ENCODE data around the gene ATP1B3. TPM values are rescaled to one million over a fixed set of nuclear protein-coding genes. Genes with fewer than 3 reads are reported as not detected.
"Not testable (repeated sequence)": the region's sequence is repeated elsewhere in the genome, so short reads cannot be mapped to it uniquely, and the experiment has no call there.

The ATP1B3 gene
- total and polyA plus RNA-seq, 8 donors, result 107 to 262 (median 127) TPM

DNA sequence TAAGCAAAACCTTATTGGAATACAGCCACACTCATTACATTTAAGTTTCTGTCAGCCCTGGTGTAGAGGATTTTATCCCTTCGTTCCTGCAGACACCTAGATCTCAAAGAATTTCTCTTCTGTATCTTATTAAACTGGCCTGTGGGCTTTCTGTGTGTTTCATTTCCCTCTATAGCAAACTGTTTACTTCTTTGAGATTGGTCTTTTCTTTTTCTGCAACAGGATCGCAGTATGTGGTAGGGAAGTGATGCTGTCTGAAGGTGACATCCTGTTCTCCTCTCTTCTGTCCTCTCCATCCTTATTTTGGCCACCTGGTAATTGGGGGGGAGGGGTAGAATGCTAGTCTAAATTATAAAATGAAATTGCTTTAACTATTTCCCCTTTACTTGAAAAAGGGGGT lies 25.5 kb downstream of the ATP1B3 start:
- peaks cover 0 to 43% of the 10 kb centered on the region in 2 donors for H3K36me3 ChIP-seq
- intact Hi-C loops (cut with DNase I), result no loop called here
- H3K27me3 ChIP-seq, result no peaks in the 10 kb centered on the region
- no peak overlapping the region for H3K27ac ChIP-seq
- H3K9me3 ChIP-seq, result peaks cover 0 to 11% of the 10 kb centered on the region in 2 donors
- no peak for DNase-seq
- H3K4me3 ChIP-seq, result no peak overlapping the region
- no peaks in the 10 kb centered on the region for H3K4me1 ChIP-seq
- TF ChIP-seq, protein P1, sequence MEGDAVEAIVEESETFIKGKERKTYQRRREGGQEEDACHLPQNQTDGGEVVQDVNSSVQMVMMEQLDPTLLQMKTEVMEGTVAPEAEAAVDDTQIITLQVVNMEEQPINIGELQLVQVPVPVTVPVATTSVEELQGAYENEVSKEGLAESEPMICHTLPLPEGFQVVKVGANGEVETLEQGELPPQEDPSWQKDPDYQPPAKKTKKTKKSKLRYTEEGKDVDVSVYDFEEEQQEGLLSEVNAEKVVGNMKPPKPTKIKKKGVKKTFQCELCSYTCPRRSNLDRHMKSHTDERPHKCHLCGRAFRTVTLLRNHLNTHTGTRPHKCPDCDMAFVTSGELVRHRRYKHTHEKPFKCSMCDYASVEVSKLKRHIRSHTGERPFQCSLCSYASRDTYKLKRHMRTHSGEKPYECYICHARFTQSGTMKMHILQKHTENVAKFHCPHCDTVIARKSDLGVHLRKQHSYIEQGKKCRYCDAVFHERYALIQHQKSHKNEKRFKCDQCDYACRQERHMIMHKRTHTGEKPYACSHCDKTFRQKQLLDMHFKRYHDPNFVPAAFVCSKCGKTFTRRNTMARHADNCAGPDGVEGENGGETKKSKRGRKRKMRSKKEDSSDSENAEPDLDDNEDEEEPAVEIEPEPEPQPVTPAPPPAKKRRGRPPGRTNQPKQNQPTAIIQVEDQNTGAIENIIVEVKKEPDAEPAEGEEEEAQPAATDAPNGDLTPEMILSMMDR (IDR thresholded peaks at IDR 0.05), result no peak
- ATAC-seq, result no peak

DNA sequence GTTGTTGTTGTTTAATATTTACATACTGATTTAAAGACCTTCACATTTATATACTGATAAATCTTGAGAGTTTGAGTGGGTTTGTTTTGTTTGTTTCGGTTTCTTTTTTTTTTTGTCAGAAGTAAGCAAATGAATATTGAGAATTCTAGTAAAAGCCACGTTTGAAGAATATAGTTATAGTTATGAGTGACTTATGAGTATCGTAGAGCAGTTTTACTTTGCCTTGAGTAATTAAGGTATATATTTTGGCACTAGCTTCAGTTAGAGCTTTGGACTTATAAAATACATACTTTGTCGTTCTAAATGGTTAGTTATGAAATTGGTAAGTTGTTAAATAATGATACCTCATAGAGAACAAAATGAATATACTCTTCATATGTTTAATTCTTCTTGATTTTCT lies 27.8 kb downstream of the ATP1B3 start:
- ATAC-seq (no peak), DNase-seq (no peak)
- TF ChIP-seq, protein P1 (IDR thresholded peaks at IDR 0.05), result no peak
- Histone ChIP-seq H3K27ac (no peak overlapping the region), H3K9me3 (peaks cover 0 to 11% of the 10 kb centered on the region in 2 donors), H3K4me3 (no peak overlapping the region), H3K4me1 (no peaks in the 10 kb centered on the region), H3K36me3 (peaks cover 0 to 61% of the 10 kb centered on the region in 2 donors), H3K27me3 (no peaks in the 10 kb centered on the region)
- intact Hi-C loops (cut with DNase I), result no loop called here

DNA sequence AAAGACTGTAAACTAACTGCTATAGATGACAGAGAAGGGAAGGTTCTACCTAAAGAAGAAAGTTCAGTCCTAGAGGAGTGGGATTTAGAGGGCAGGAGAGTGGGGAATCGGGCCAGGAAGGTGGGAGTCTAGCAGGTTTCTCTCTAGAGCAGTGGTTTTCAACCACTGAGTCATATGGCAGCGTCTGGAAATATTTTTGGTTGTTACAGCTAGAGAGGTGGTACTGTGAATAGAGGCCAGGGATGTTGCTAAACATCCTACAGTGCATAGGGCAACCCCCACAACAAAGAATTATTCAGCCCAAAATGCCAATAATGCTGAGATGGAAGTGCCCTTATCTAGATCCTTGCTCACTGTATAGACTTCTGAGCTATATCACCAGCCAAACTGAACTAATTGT lies 28.7 kb downstream of the ATP1B3 start:
- H3K27ac ChIP-seq, result no peak overlapping the region
- intact Hi-C loops (cut with DNase I), result no loop called here
- no peaks in the 10 kb centered on the region for H3K4me1 ChIP-seq
- peaks cover 0 to 65% of the 10 kb centered on the region in 2 donors for H3K36me3 ChIP-seq
- peaks cover 0 to 3% of the 10 kb centered on the region in 2 donors for H3K9me3 ChIP-seq
- no peaks in the 10 kb centered on the region for H3K27me3 ChIP-seq
- ATAC-seq (no peak), DNase-seq (no peak)
- no peak overlapping the region for H3K4me3 ChIP-seq
- TF ChIP-seq, protein P1 (IDR thresholded peaks at IDR 0.05), result no peak

DNA sequence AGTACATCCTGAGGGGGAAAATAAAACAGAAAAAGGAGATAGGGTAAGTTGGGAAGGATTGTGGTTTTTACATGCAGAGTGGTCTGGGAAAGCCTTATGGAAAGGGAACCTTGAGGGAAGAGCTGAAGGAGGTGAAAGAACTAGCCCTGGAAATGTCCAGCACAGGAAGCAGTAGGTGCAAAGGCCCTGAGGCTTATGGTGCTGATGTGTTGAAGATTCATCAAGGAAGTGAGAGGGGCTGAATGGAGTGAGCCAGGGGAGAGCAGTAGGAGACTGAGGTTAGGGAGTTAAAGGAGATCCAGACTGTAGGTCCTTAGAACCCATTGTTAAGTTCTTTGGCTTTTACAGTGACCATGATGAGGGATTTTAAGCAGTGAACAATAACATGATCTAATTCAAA lies 33.0 kb downstream of the ATP1B3 start:
- Histone ChIP-seq H3K36me3 (peaks cover 0 to 83% of the 10 kb centered on the region in 2 donors), H3K9me3 (no peaks in the 10 kb centered on the region), H3K27me3 (no peaks in the 10 kb centered on the region), H3K27ac (no peak overlapping the region), H3K4me3 (no peak overlapping the region), H3K4me1 (no peaks in the 10 kb centered on the region)
- TF ChIP-seq, protein P1 (IDR thresholded peaks at IDR 0.05), result no peak
- intact Hi-C loops (cut with DNase I), result no loop called here
- no peak for ATAC-seq
- no peak for DNase-seq

DNA sequence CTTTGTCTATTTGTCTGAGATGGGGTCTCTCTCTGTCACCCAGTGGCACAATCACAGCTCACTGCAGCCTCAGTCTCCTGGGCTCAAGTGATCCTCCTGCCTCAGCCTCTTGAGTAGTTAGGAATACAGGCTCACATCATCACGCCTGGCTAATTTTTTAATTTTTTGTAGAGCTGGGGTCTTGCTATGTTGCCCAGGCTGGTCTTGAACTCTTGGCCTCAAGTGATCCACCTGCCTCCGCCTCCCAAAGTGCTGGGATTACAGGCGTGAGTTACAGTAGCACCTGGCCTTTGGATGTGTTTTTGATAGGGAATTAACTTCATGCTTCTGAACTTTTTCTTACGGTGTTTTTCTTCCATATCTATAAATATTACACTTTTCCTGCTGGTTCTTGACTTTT lies 33.5 kb downstream of the ATP1B3 start:
- H3K27ac ChIP-seq; H3K27me3 ChIP-seq; DNase-seq; intact Hi-C loops (cut with DNase I); H3K9me3 ChIP-seq; ATAC-seq; H3K4me3 ChIP-seq; H3K4me1 ChIP-seq: not testable (repeated sequence)
- peaks cover 0 to 83% of the 10 kb centered on the region in 2 donors for H3K36me3 ChIP-seq

DNA sequence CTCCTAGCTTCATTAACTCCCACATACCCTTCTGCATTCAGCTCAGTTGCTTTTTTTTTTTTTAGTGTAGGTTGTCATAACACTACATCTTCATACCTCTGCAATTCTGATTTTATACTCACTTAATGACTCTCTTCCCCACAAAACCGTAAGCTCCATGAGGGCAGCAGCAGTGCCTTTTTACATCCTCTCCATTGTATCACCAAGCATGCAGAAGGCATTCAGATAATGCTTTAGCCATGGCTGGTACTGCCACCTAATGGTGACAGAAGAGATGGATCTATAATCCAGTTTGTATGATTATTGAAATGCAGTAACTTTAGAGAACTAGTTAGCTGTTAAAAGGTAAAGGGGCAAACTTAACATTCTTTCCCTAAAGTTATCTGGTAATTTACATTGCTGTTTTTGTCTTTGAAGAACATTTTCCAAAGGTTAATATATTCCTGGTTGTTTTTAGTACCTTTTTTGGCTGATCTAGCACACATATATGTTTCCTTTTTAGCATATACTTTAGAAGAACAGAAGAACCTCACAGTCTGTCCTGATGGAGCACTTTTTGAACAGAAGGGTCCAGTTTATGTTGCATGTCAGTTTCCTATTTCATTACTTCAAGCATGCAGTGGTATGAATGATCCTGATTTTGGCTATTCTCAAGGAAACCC lies 36.8 kb downstream of the ATP1B3 start:
- Histone ChIP-seq H3K4me1 (no peaks in the 10 kb centered on the region), H3K27ac (no peak overlapping the region), H3K27me3 (no peaks in the 10 kb centered on the region), H3K9me3 (no peaks in the 10 kb centered on the region), H3K36me3 (peaks cover 0 to 90% of the 10 kb centered on the region in 2 donors), H3K4me3 (no peak overlapping the region)
- peak; percentile 94 for ATAC-seq
- intact Hi-C loops (cut with DNase I), result no loop called here
- DNase-seq, result peak in 1 of 4 donors; percentile 47
- TF ChIP-seq, protein P1 (IDR thresholded peaks at IDR 0.05), result peak; percentile 56 to 59

All from left lung (tissue), 10 donors.